NCI-H1092 treated with DMSO at 0.1 percent for 48 hours (cell line): ENCODE results near the gene NT5DC1.
"Not testable (repeated sequence)": the region's sequence is repeated elsewhere in the genome, so short reads cannot be mapped to it uniquely, and the experiment has no call there.

Experiments used
- DNase-seq: peaks from one replicate; lab custom pipeline; 2025; lab: John Stamatoyannopoulos, UW

The NT5DC1 gene

GRCh38 chr6:116090251-116090650, 10.4 kb upstream of the NT5DC1 start:
- DNase-seq = no peak

DNA sequence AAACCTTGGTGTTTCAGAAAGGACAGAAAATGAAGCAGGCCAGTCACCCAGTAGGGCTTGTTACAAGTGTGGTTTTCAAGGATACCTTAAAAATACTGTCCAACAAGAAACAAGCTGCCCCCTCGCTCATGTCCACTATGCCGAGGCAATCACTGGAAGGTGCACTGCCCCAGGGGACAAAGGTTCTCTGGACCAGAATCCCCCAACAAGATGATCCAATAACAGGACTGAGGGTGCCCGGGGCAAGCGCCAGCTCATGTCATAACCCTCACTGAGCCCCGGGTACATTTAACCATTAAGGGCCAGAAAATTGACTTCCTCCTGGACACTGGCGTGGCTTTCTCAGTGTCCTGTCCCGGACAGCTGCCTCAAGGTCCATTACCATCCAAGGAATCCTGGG, 6.6 kb upstream of the NT5DC1 start:
- no peak for DNase-seq

- not testable (repeated sequence) for DNase-seq
Observed at GRCh38 chr6:116096048-116096759, 4.4 kb upstream of the NT5DC1 start.

DNA sequence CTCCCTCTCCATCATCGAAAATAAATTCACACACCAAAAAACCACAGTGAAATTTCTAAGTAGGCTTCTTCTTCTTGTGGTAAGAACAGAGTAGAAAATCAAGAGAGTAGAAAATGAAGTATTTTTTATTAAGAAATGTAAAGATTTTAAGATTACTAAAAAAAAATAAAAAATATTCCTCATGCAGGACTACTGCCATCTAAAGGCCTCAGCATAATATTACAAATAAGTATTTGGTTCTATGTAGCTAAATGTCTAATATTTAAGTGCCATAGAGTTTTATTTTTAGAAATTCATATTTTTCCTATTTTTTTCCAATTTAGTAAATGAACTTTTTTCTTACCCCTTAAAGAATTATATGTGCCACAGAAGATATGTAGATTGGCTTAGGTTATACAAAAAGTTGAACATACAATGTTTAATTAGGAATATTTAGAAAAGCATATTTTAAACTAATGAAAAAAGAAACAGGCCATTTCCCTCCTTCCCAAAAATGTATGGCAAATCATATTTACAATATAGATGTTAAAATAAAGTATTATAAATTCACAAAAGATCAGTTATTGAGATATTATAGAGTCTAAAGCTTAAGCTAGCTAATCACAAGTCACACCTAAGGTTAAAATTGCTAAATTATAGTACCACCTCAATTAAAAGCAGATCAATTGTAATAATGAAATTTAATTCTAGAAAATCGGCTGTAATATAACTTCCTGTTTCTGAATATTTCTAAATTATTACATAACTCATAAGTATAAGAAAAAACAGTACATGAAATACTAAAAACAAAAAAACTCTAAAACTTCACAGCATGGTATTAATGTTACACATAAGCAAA, 3.5 kb upstream of the NT5DC1 start:
- DNase-seq = no peak

- DNase-seq = no peak
Observed at GRCh38 chr6:116099036-116099435, 1.6 kb upstream of the NT5DC1 start.

DNA sequence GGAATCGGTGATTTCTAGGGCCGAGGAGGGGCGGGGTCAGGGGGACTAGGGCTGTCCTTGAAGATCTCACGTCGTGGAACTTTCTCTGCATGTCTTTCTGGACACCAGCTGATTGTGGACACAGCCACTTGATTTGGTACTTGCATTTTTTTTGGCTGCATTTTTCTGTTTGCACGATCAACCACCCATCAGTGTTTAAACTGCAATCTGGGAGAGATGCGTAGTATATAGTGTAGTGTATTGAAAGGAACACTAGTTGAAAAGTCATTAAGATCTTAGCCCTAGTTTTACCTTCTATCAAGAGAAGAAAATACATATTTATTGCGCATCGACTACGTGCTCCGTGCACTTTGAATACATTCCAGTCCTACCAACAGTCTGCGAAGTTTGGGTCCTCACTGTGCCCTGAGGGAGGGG, 657 bp downstream of the NT5DC1 start:
- DNase-seq = no peak

DNA sequence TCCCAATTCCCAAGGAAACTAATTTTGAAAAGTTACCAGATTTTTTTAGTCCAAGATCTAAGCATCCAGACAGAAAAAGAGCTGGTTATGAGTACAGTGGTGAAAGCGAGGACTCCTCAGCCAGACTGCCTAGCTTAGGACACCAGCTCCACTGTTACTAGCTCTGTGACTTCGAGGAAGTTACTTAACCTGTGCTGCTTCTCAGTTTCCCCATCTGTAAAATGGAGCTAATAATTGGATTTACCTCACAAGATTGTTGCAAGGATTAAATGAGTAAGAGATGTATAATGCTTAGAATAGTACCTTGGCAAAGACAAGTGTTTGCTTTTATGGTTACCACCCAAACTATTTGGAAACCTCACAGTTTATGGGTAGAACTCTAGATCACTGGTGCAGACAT, 1.1 kb downstream of the NT5DC1 start:
- DNase-seq = no peak

DNA sequence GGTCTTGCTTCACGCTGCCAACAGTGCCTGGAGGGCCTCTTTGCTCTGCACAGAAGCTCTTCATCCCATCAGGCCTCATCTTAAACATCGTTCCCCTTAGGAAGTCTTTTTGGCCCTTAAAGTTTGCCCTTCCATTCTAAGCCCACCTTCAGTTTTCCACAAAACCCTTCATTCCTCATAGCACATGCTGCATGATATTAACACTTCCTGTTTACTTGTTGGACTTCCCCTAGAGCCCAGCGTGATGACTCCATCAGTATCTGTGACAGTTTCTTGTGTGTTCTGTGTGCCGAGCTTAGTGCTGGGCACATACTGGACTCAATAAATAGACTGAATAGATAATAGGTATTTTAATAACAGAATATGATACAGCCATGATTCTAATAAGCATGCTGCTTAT, 2.2 kb downstream of the NT5DC1 start:
- DNase-seq = no peak

- no peak for DNase-seq
Observed at GRCh38 chr6:116104636-116105035, 4.0 kb downstream of the NT5DC1 start.

DNA sequence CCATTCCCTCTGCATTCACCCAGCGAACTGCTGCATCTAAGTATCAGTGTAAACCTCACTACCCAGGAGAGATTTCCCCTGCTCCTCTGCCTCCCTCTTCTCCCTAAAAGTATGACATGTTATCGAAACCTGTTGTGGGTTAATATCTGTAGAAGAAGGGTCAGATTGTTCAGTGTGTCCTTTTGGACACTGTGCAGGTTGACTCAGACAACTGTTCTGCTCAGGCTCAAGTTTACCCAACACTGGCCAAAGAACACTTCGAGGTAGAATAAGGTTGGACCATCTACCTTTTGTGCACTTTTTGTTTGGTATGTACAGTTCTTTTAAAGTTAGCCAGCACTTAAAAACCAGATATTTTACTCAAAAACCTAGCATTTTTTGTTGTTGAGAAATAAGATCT, 4.6 kb downstream of the NT5DC1 start:
- no peak for DNase-seq

DNA sequence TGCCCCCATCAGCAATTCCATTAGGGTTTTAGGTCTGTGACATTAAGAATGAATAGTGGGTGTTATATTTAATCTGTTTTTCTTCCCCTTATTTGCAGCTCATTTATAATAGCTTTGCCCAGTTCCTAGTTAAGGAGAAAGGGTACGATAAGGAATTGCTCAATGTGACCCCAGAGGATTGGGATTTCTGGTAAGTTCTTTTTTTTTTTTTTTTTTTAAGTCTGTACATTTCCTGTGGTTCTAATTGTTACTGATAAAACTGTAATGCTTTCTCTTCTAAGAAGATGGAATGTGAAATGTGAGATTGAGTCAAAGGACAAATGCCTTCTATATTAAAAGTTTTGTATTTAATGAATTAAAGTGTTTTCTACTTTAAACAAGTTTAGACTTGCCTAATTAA, 5.5 kb downstream of the NT5DC1 start:
- no peak for DNase-seq

DNA sequence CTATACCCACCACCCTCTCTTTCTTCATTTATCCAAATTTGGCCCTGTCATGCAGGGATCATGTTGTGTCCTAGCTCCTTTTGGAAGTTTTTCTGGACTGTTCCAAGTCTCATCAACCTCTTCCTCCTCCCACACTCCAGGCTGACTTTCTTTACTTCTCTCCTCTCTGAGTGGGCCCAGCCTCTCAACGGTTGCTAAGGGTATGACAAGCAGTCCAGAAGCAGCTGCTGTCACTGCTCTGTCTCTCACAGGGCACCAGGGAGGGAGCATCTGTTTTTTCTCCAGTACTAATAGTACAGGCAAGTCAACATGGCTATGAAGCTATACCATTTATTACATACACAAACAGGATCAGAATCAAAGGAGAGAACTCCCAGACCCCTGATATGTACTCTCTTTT, 8.2 kb downstream of the NT5DC1 start:
- no peak for DNase-seq

- no peak for DNase-seq
Observed at GRCh38 chr6:116111552-116112528, 11.2 kb downstream of the NT5DC1 start.

GRCh38 chr6:116113386-116113785, 12.7 kb downstream of the NT5DC1 start:
- DNase-seq = no peak

GRCh38 chr6:116115781-116116180, 15.1 kb downstream of the NT5DC1 start:
- DNase-seq = no peak

DNA sequence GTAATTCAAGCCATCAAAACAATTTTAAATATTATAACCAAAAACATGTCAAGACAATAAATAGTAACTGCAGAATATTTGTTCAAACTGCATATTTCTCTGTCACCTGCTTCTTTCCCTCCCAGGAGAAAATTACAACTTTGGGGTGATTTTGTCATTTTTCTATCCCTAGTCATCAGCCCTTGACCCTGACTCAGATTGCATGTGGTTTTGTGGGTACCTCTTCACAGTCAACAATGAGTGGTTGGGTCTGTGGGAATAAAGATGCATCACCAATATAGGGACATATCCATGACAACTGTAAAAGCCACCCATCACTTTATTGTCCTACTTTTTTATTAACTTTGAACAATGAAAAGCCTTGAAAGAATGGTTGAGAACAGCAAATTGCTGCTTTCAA, 18.0 kb downstream of the NT5DC1 start:
- DNase-seq = no peak

DNA sequence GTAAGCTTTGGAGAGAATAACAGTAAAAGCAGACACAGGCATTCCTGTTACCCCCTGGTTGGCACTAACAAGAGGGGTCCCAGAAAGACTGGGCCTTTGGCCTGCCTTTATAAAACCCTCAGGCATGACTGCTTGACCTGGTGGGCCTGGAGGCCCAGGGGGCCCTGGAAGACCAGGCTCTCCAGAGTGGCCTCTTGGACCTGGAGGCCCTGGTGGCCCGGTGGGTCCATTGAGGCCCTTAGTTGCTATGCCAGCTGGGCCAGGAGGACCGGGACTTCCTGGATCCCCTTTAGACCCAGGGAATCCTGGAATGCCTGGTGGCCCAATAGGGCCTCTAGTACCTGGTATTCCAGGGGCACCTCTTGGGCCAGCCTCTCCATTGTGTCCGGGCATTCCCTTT, 19.8 kb downstream of the NT5DC1 start:
- DNase-seq = no peak

- no peak for DNase-seq
Observed at GRCh38 chr6:116126032-116126431, 25.4 kb downstream of the NT5DC1 start, which contains the start of gene COL10A1. Gene COL10A1, minus strand, starts transcription at chr6:116126132. Its CDS starts 640 bp downstream, at chr6:116125492.

- no peak for DNase-seq
Observed at GRCh38 chr6:116127771-116128493, 27.3 kb downstream of the NT5DC1 start.

DNA sequence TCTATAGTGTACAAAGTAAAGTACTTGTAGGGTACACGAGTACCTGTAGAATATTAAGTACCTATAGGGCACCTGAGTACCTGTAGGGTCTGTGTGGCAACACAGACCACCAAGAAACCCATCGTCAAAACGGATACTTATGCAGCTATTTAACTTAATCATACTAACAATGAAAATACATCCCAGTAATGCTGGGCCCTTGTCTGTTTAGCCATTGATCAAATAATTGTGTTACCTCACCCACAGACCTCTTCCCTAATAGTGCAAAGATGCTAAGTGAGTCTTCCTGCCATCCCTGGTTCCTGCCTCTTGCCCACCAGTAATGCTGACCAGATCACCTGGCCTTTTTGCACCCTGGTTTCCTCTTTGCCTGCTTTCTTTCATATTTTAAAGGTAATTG, 32.8 kb downstream of the NT5DC1 start:
- DNase-seq = no peak

GRCh38 chr6:116136373-116136772, 35.7 kb downstream of the NT5DC1 start:
- no peak for DNase-seq

- DNase-seq = no peak
Observed at GRCh38 chr6:116136933-116137340, 36.3 kb downstream of the NT5DC1 start.
